NK-92 treated with Interleukin-12 subunit alpha and Interleukin-12 subunit beta, amount 100 ng/mL, for 24 hours (cell line): ENCODE data around the gene TAF7.
"Not testable (repeated sequence)": the region's sequence is repeated elsewhere in the genome, so short reads cannot be mapped to it uniquely, and the experiment has no call there.

Source experiments
- DNase-seq: peaks from one replicate; lab custom pipeline; 2025; lab: John Stamatoyannopoulos, UW

Gene TAF7, protein sequence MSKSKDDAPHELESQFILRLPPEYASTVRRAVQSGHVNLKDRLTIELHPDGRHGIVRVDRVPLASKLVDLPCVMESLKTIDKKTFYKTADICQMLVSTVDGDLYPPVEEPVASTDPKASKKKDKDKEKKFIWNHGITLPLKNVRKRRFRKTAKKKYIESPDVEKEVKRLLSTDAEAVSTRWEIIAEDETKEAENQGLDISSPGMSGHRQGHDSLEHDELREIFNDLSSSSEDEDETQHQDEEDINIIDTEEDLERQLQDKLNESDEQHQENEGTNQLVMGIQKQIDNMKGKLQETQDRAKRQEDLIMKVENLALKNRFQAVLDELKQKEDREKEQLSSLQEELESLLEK

DNA sequence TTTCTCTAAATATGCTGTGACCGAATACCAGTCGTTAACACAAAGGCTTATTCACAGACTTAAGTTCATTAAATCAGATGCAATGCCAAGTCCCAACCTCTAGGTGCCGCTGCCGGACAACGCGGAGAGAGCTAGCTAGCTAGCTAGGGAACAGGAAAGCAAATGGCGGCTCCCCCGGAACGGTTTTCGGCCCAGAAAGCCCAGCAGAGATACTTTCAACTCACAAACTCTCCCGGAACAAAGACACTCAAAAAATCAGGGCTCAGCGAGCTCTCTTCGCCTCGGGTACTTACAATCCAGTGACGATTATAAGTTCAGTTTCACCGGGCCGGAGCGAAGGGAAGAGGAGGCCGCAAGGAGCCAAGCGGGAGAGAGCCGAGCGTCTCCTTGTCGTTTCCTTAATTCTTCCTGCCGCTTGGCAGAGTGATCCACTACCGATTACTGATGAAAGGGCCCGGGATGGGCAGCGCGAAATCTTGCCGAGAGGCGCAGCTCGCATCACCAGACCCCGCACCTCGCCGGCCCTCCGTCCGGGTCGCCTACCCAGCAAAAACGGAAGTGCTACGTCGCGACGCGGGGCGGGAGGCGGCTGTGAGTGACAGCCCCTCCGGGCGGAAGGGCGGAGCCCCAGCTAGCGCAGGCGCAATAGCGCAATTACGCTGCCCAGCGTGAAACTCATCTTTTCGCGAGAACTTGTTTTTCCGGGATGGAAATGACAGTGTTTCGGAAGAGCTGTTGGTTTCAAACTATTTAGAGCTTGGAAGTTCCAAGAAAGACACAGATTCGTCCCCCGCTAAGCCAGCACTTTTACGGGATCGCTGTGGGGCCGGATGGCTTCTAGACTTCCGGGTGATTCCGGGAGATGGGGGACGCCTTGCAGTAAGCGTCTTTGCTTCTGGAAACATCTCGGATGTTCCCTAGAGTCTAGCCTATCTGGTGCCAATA, at the start of gene TAF7:
Gene TAF7, minus strand, starts transcription at position 560 of the 945 bp plus-strand sequence. CDS start 740 bp downstream, outside the sequence.
- DNase-seq: peak; percentile 88

DNA sequence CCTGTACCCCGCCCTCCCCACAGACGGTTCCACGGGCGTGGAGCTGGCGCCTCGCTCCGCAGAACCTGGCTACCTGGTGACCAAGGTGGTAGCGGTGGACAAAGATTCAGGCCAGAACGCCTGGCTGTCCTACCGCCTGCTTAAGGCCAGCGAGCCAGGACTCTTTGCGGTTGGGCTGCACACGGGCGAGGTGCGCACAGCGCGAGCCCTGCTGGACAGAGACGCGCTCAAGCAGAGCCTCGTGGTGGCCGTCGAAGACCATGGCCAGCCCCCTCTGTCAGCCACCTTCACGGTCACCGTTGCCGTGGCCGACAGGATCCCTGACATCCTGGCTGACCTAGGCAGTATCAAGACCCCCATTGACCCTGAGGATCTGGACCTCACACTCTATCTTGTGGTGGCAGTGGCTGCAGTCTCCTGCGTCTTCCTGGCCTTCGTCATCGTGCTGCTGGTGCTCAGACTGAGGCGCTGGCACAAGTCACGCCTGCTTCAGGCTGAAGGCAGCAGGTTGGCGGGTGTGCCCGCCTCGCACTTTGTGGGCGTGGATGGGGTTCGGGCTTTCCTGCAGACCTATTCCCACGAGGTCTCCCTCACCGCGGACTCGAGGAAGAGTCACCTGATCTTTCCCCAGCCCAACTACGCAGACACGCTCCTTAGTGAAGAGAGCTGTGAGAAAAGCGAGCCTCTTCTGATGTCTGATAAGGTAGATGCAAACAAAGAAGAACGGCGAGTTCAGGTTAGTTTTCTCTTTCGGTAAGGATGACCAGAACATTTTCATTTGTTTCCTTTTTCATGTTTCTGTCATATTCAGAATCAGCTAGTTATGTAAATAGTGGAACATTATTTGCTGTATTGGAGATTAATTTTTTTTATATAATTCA, 45.7 kb upstream of the TAF7 start:
- DNase-seq: no peak

- DNase-seq: no peak
These were observed 43.5 kb upstream of the TAF7 start, which contains the start of gene PCDHGA5 for GRCh38 chr5:141363952-141364660. Gene PCDHGA5, plus strand, starts transcription at chr5:141364162. Its CDS starts 169 bp downstream, at chr5:141364331.

GRCh38 chr5:141362719-141363118, 42.1 kb upstream of the TAF7 start:
- no peak for DNase-seq

GRCh38 chr5:141360685-141361084, 40.1 kb upstream of the TAF7 start:
- DNase-seq: no peak

DNA sequence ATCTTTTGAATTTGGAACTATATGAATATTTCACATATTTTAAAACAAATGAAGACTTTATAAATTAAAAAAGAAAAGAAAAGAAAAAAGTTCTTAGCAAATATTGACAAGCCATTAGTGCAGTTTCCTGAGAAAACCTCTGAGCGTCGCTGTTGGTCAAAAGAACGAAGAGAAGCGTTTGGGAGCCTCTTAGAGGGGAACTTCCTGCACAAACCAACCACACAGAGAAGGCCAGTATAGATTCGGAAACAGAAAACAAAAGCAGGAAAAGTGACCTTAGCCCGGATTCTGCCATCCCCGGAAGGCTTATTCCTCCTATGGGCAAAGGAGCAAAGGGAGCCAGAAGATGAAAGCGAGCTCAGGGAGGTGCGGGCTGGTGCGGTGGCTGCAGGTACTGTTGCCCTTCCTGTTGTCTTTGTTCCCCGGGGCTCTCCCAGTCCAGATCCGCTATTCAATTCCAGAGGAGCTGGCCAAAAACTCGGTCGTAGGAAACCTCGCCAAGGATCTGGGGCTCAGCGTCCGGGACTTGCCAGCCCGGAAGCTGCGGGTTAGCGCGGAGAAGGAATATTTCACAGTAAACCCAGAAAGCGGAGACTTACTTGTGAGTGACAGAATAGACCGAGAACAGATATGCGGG, 39.3 kb upstream of the TAF7 start, which contains the start of gene PCDHGB2:
Gene PCDHGB2, plus strand, starts transcription at position 205 of the 637 bp plus-strand sequence. Its CDS starts 142 bp downstream, at position 347.
- DNase-seq: no peak

DNA sequence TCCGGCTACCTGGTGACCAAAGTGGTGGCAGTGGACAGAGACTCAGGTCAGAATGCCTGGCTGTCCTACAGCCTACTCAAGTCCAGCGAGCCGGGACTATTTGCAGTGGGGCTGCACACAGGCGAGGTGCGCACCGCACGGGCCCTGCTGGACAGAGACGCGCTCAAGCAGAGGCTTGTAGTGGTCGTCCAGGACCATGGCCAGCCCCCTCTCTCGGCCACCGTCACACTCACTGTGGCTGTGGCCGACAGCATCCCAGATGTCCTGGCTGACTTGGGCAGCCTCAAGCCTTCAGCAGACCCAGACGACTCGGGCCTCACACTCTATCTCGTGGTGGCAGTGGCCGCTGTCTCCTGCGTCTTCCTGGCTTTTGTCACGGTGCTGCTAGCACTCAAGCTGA, 36.4 kb upstream of the TAF7 start:
- no peak for DNase-seq

DNA sequence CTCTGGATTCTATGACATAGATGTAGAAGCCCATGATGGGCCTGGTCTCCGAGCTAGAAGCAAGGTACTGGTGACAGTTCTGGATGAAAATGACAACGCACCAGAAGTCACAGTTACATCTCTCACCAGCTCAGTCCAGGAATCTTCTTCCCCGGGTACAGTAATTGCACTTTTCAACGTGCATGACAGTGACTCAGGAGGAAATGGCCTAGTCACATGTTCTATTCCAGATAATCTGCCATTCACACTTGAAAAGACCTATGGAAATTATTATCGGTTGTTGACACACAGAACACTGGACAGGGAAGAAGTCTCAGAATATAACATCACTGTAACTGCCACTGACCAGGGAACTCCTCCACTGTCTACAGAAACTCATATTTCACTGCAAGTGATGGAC, 35.5 kb upstream of the TAF7 start:
- no peak for DNase-seq

DNA sequence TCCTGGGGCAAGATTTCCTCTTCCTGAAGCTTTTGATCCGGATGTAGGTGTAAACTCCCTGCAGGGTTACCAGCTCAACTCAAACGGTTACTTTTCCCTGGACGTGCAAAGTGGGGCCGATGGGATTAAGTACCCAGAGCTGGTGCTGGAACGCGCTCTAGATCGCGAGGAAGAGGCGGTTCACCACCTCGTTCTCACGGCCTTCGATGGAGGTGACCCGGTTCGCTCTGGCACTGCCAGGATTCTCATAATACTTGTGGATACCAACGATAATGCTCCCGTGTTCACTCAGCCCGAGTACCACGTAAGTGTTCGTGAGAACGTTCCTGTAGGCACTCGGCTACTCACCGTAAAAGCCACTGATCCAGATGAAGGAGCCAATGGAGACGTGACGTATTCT, 35.1 kb upstream of the TAF7 start:
- DNase-seq: no peak

GRCh38 chr5:141354900-141355469, 34.4 kb upstream of the TAF7 start, which contains the start of gene PCDHGA4:
Gene PCDHGA4, plus strand, starts transcription at chr5:141355021. Its CDS starts 87 bp downstream, at chr5:141355108.
- no peak for DNase-seq

GRCh38 chr5:141351591-141351990, 31.0 kb upstream of the TAF7 start:
- no peak for DNase-seq

- DNase-seq: peak; percentile 17
These were observed 29.5 kb upstream of the TAF7 start, which contains the start of gene PCDHGB1 for GRCh38 chr5:141349917-141350619. Gene PCDHGB1, plus strand, starts transcription at chr5:141350099. Its CDS starts 162 bp downstream, at chr5:141350261.

- DNase-seq: not testable (repeated sequence)
These were observed 25.4 kb upstream of the TAF7 start for GRCh38 chr5:141346017-141346416.

DNA sequence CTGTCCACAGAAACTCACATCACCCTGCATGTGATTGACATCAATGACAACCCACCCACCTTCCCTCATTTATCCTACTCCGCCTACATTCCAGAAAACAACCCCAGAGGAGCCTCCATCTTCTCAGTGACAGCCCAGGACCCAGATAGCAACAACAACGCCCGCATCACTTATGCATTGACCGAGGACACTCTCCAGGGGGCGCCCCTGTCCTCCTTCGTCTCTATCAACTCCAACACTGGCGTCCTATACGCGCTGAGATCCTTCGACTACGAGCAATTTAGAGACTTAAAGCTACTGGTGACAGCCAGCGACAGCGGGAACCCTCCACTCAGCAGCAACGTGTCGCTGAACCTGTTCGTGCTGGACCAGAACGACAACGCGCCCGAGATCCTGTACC, 24.7 kb upstream of the TAF7 start:
- DNase-seq: no peak

DNA sequence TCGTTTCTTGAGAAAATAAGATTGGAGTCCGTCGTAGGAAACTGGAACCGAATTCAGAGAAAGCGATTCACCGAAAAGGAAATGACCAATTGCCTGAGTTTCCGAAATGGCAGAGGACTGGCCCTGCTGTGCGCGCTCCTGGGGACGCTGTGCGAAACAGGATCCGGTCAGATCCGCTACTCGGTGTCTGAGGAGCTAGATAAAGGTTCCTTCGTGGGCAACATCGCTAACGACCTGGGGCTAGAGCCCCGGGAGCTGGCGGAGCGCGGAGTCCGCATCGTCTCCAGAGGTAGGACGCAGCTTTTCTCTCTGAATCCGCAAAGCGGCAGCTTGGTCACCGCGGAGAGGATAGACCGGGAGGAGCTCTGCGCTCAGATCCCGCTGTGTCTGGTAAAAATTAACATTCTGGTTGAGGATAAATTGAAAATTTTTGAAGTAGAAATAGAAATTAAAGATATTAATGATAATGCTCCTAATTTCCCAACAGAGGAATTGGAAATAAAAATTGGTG, 23.4 kb upstream of the TAF7 start:
- no peak for DNase-seq

GRCh38 chr5:141343242-141343952, 22.8 kb upstream of the TAF7 start, which contains the start of gene PCDHGA3:
Gene PCDHGA3, plus strand, starts transcription at chr5:141343829. Its CDS starts 205 bp downstream, at chr5:141344034.
- no peak for DNase-seq

- no peak for DNase-seq
These were observed 22.2 kb upstream of the TAF7 start for GRCh38 chr5:141342773-141343172.

DNA sequence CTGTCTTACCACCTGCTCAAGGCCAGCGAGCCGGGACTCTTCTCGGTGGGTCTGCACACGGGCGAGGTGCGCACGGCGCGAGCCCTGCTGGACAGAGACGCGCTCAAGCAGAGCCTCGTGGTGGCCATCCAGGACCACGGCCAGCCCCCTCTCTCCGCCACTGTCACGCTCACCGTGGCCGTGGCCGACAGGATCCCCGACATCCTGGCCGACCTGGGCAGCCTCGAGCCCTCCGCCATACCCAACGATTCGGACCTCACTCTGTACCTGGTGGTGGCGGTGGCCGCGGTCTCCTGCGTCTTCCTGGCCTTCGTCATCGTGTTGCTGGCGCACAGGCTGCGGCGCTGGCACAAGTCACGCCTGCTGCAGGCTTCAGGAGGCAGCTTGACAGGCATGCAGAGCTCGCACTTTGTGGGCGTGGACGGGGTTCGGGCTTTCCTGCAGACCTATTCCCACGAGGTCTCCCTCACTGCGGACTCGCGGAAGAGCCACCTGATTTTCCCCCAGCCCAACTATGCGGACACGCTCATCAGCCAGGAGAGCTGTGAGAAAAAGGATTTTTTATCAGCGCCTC, 20.3 kb upstream of the TAF7 start:
- DNase-seq: not testable (repeated sequence)
